GM19395 (cell line): ENCODE measurements around the gene ZNF837.

ENCODE experiments used
- ATAC-seq: cut with Tn5 transposase; IDR thresholded peaks from one replicate; pipeline ENCODE4 v1.9.1; 2021; ENCODE audit warnings: mild to moderate bottlenecking, moderate library complexity; ENCODE audit not compliant: unreplicated experiment

ZNF837 gene

DNA sequence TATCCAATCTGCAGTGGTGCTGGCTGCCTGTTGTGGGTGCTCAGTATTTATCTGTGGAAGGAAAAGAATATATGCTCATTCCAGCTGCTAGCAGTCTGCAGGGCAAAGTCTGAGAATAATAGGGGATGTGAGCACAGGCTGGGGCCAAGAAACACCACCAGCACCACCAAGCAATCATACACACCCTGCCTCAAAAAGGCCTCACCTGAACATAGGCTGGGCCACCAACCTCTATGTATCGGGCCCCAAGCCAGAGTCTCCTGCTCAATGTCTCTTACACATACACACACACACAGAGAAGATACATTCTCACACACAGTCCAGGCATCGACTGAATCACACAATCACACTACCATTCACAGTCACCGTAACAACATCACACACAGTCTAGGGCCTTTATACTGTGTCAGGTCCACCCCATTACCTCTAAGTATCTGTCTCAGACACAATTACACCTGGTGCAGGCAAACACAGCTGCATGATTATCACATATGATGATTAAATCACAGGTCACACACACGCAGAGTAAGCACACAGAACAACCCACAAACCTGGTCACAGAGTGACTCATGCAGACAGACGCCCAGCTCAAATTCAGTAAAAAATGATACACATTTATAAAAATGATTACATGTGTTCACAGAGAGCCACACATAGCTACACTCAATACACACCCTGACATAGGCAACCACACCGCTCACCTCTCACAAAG lies 55.4 kb downstream of the ZNF837 start:
- ATAC-seq: no peak

- no peak for ATAC-seq
These were observed 61.6 kb downstream of the ZNF837 start for GRCh38 chr19:58319241-58319640.

GRCh38 chr19:58318297-58318696 lies 62.5 kb downstream of the ZNF837 start:
- no peak for ATAC-seq
